Natural killer cell (primary cell): Measurements from ENCODE around the gene PATL2. TPM values are rescaled to one million over a fixed set of nuclear protein-coding genes. Genes with fewer than 3 reads are reported as not detected.
"Not testable (repeated sequence)": the region's sequence is repeated elsewhere in the genome, so short reads cannot be mapped to it uniquely, and the experiment has no call there.

ENCODE experiments used
- ATAC-seq, 3 donors: fragments of 150-1000 bp in 2 of 3; fragments of 200-7000 bp in 1 of 3; cut with Tn5 transposase; 1 replicate in 1 of 3; 2 replicates in 2 of 3; pipeline ENCODE4 v1.10.0; 2021; ENCODE audit warnings: mild to moderate bottlenecking in 2 of 3, moderate library complexity in 2 of 3
- DNase-seq, 2 donors: peaks; one replicate each; pipeline versions ENCODE4 v3.0.0 to v3.0.0-alpha.2; 2013 to 2021; ENCODE audit warnings: mixed read lengths in 1 of 2
- H3K27ac ChIP-seq: one replicate; pipeline ENCODE4 v1.5.1; 2013; ENCODE audit warnings: mild to moderate bottlenecking, low read length
- H3K27me3 ChIP-seq: one replicate; pipeline ENCODE4 v1.6.1; 2013; ENCODE audit warnings: low read length; ENCODE audit not compliant: control insufficient read depth, insufficient read depth
- H3K36me3 ChIP-seq: one replicate; pipeline ENCODE4 v1.6.1; 2013; ENCODE audit warnings: low read length; ENCODE audit not compliant: control insufficient read depth, insufficient read depth
- H3K4me1 ChIP-seq: one replicate; pipeline ENCODE4 v1.6.1; 2013; ENCODE audit warnings: low read length; ENCODE audit not compliant: control insufficient read depth, insufficient read depth
- H3K4me3 ChIP-seq: one replicate; pipeline ENCODE4 v1.5.1; 2013; ENCODE audit warnings: low read length
- H3K9me3 ChIP-seq: one replicate; pipeline ENCODE4 v1.6.1; 2013; ENCODE audit warnings: low read length; ENCODE audit not compliant: control insufficient read depth, insufficient read depth
- H3K27ac Mint-ChIP-seq, 2 donors: one replicate each; pipeline ENCODE4 v1.8.0; 2022; ENCODE audit warnings: mild to moderate bottlenecking in 2 of 2, mixed read lengths in 2 of 2, moderate library complexity in 1 of 2
- H3K27me3 Mint-ChIP-seq, 2 donors: one replicate each; pipeline ENCODE4 v1.8.0; 2022; ENCODE audit warnings: low read depth in 2 of 2, mixed read lengths in 2 of 2
- H3K36me3 Mint-ChIP-seq: one replicate; pipeline ENCODE4 v1.8.0; 2022; ENCODE audit warnings: mixed read lengths
- H3K4me1 Mint-ChIP-seq, 2 donors: one replicate each; pipeline ENCODE4 v1.8.0; 2022; ENCODE audit warnings: mixed read lengths in 2 of 2
- H3K4me3 Mint-ChIP-seq: one replicate; pipeline ENCODE4 v1.8.0; 2022; ENCODE audit warnings: mild to moderate bottlenecking, moderate library complexity, mixed read lengths
- H3K9me3 Mint-ChIP-seq, 2 donors: one replicate each; pipeline ENCODE4 v1.8.0; 2022; ENCODE audit warnings: mixed read lengths in 2 of 2
- CTCF ChIP-seq: fragments of 200-600 bp; IDR thresholded peaks from one replicate; pipeline ENCODE4 v1.8.0; 2022; ENCODE audit warnings: antibody characterized with exemption
- WGBS: methylation state at CpG from one replicate; pipeline ENCODE4 v1.1.7; 2013; ENCODE audit warnings: missing lambda C conversion rate; ENCODE audit not compliant: insufficient coverage; 5-methylcytosine and 5-hydroxymethylcytosine counted together
- intact Hi-C: fragments of 100-400 bp; cut with micrococcal nuclease; formaldehyde crosslinking; loops from one replicate; pipeline ENCODE4 v1.14.2; 2022
- total RNA-seq, 4 donors: library from RNA; stranded (reverse); fragments of 120-200 nt in 1 of 4; gene quantifications; one replicate each; pipeline versions ENCODE4 v1.2.3 to v1.2.4, GENCODE V29; 2013 to 2022

The PATL2 gene
- total RNA-seq, 3 donors from 2014 or later (not counting 1 experiment from before 2014, with no cell fraction given) = 101 to 145 (median 112) TPM

GRCh38 chr15:44692659-44693058 lies 18.5 kb downstream of the PATL2 start:
- Mint-ChIP-seq H3K27me3 (no peaks in the 10 kb centered on the region), H3K4me3 (no peak overlapping the region), H3K9me3 (no peaks in the 10 kb centered on the region), H3K36me3 (peaks cover 10% of the 10 kb centered on the region), H3K4me1 (peaks cover 25 to 28% of the 10 kb centered on the region in 2 donors), H3K27ac (no peak overlapping the region)
- no peaks in the 10 kb centered on the region for H3K36me3 ChIP-seq
- no peak overlapping the region for H3K27ac ChIP-seq
- H3K9me3 ChIP-seq = peaks cover 2% of the 10 kb centered on the region
- 100% methylated on average over 1 of the region's 1 CpG for WGBS
- peaks cover 7% of the 10 kb centered on the region for H3K4me1 ChIP-seq
- DNase-seq (no peak), ATAC-seq (no peak)
- H3K4me3 ChIP-seq = no peak overlapping the region
- intact Hi-C loops = no loop called here
- TF ChIP-seq CTCF = no peak
- no peaks in the 10 kb centered on the region for H3K27me3 ChIP-seq

- DNase-seq (peak in 1 of 2 donors; percentile 47), ATAC-seq (peak in 2 of 3 donors; percentile 35 to 47)
- H3K4me3 Mint-ChIP-seq, H3K4me3 ChIP-seq, H3K27ac ChIP-seq, H3K27me3 ChIP-seq, intact Hi-C loops, H3K9me3 Mint-ChIP-seq, H3K36me3 ChIP-seq, H3K9me3 ChIP-seq, H3K27me3 Mint-ChIP-seq: not testable (repeated sequence)
- peaks cover 10% of the 10 kb centered on the region for H3K4me1 ChIP-seq
- Mint-ChIP-seq H3K27ac (peak overlapping the region in 1 of 2 donors; percentile 67), H3K36me3 (peaks cover 27% of the 10 kb centered on the region), H3K4me1 (peaks cover 36 to 38% of the 10 kb centered on the region in 2 donors)
- 8% methylated on average over 1 of the region's 1 CpG for WGBS
Observed at GRCh38 chr15:44690245-44690644, 20.9 kb downstream of the PATL2 start.

GRCh38 chr15:44689318-44689717 lies 21.8 kb downstream of the PATL2 start:
- H3K9me3 ChIP-seq, DNase-seq, intact Hi-C loops, H3K27me3 Mint-ChIP-seq, H3K9me3 Mint-ChIP-seq, ATAC-seq, H3K27ac ChIP-seq, H3K36me3 ChIP-seq, H3K27me3 ChIP-seq, H3K4me3 Mint-ChIP-seq, H3K4me3 ChIP-seq: not testable (repeated sequence)
- H3K27ac Mint-ChIP-seq = peak overlapping the region; percentile 16 to 84
- peaks cover 30% of the 10 kb centered on the region for H3K36me3 Mint-ChIP-seq
- WGBS = 95% methylated on average over 2 of the region's 2 CpGs
- H3K4me1 ChIP-seq = peaks cover 15% of the 10 kb centered on the region
- peaks cover 42 to 43% of the 10 kb centered on the region in 2 donors for H3K4me1 Mint-ChIP-seq

GRCh38 chr15:44682809-44683682 lies 28.1 kb downstream of the PATL2 start:
- H3K27me3 Mint-ChIP-seq, H3K27me3 ChIP-seq, H3K4me3 ChIP-seq, H3K36me3 ChIP-seq: not testable (repeated sequence)
- H3K4me1 ChIP-seq = peaks cover 61% of the 10 kb centered on the region
- DNase-seq (peak; percentile 79 to 90), ATAC-seq (peak; percentile 58 to 75 (median 62))
- H3K9me3 Mint-ChIP-seq = peaks cover 3 to 16% of the 10 kb centered on the region in 2 donors
- peak overlapping the region; percentile 87 for H3K27ac ChIP-seq
- H3K9me3 ChIP-seq = peaks cover 16% of the 10 kb centered on the region
- H3K4me1 Mint-ChIP-seq = peaks cover 87 to 88% of the 10 kb centered on the region in 2 donors
- WGBS = 11% methylated on average over 8 of the region's 8 CpGs
- peak overlapping the region; percentile 72 for H3K4me3 Mint-ChIP-seq
- H3K36me3 Mint-ChIP-seq = peaks cover 37% of the 10 kb centered on the region
- intact Hi-C loops = loop anchor here (1.0 kb wide), 2 partner anchors 20 to 28 kb away; partner anchors contain the start of genes B2M, PATL2 and SPG11
- peak overlapping the region; percentile 76 to 84 for H3K27ac Mint-ChIP-seq

GRCh38 chr15:44682211-44682610 lies 28.9 kb downstream of the PATL2 start:
- intact Hi-C loops = no loop called here
- no peaks in the 10 kb centered on the region for H3K27me3 Mint-ChIP-seq
- no peak for ATAC-seq
- H3K36me3 ChIP-seq = no peaks in the 10 kb centered on the region
- peaks cover 86 to 87% of the 10 kb centered on the region in 2 donors for H3K4me1 Mint-ChIP-seq
- 57% methylated on average over 2 of the region's 2 CpGs for WGBS
- H3K27ac Mint-ChIP-seq = peak overlapping the region; percentile 76 to 84
- no peak for DNase-seq
- H3K36me3 Mint-ChIP-seq = peaks cover 29% of the 10 kb centered on the region
- peaks cover 14% of the 10 kb centered on the region for H3K9me3 ChIP-seq
- H3K9me3 Mint-ChIP-seq = peaks cover 3 to 16% of the 10 kb centered on the region in 2 donors
- peak overlapping the region; percentile 87 for H3K27ac ChIP-seq
- peaks cover 69% of the 10 kb centered on the region for H3K4me1 ChIP-seq
- no peak for TF ChIP-seq CTCF
- no peak overlapping the region for H3K4me3 ChIP-seq
- H3K27me3 ChIP-seq = no peaks in the 10 kb centered on the region
- peak overlapping the region; percentile 72 for H3K4me3 Mint-ChIP-seq
